ACC112 (cell line): ENCODE results near the gene CLASP1.

Source experiments
- H2AFZ ChIP-seq: fragments of 200-600 bp; sonication (generic); one replicate; pipeline ENCODE4 v1.6.0; 2017; ENCODE audit warnings: antibody characterized with exemption, low read length; ENCODE audit not compliant: unreplicated experiment
- H3K27ac ChIP-seq: fragments of 200-600 bp; sonication (generic); 2 replicates; pipeline ENCODE4 v1.5.1; 2014; ENCODE audit warnings: low read depth, mild to moderate bottlenecking, antibody characterized with exemption, low read length, moderate library complexity
- H3K27me3 ChIP-seq: fragments of 200-600 bp; sonication (generic); 2 replicates; pipeline ENCODE4 v1.6.1; 2014; ENCODE audit warnings: mild to moderate bottlenecking, antibody characterized with exemption, low read length, moderate library complexity, mixed read lengths; ENCODE audit not compliant: insufficient read depth
- H3K36me3 ChIP-seq: fragments of 200-600 bp; sonication (generic); 2 replicates; pipeline ENCODE4 v1.6.1; 2016; ENCODE audit warnings: mild to moderate bottlenecking, antibody characterized with exemption, low read length, moderate library complexity, mixed read lengths; ENCODE audit not compliant: insufficient read depth
- H3K4me1 ChIP-seq: fragments of 200-600 bp; sonication (generic); one replicate; pipeline ENCODE4 v1.6.1; 2016; ENCODE audit warnings: low read length, mixed read lengths; ENCODE audit not compliant: insufficient read depth, unreplicated experiment, control insufficient read depth
- H3K4me3 ChIP-seq: fragments of 200-600 bp; sonication (generic); 2 replicates; pipeline ENCODE4 v1.5.1; 2014; ENCODE audit warnings: mild to moderate bottlenecking, low read depth, low read length
- H3K79me2 ChIP-seq: fragments of 200-600 bp; sonication (generic); one replicate; pipeline ENCODE4 v1.6.0; 2016; ENCODE audit warnings: low read length; ENCODE audit not compliant: control insufficient read depth, unreplicated experiment, insufficient read depth

The CLASP1 gene

DNA sequence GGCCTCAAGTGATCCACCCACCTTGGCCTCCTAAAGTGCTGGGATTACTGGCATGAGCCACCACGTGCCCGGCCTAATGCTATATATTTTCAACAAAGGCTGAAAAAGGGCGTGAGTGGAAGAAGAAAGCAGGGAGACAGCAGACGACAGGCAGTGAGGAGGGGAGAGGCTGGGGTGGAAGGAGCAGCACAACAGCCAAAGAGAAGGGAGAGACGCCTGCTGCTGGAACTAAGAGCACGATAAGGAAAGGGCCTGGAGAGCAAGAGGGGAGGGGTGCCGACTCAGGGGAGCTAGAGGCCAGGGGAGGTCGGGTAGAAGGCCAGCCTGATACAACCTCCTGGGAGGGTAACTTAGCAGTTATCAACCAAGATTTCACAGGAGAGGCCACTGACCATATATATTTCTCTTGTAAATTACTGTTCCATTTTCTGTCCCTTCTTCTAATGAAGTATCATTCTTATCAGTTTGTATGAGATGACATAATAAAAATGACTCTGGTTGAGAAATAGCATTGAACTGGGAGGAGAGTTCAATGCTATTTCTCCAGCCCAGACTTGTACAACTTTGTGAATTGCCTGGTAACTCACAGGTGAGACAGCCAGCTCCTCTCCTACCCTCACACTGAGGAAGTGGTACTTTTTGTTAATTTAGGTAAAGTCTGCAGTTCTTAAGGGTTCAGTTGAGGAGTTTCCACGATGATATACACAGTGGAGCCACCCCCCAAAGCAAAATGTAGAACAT lies 124.4 kb downstream of the CLASP1 start:
- Histone ChIP-seq H3K27ac (no peak overlapping the region), H3K4me1 (peaks cover 19% of the 10 kb centered on the region), H3K27me3 (no peaks in the 10 kb centered on the region), H3K4me3 (no peak overlapping the region), H3K36me3 (peaks cover 10% of the 10 kb centered on the region; the same call in 1 of the 2 replicates), H2AFZ (no peak overlapping the region), H3K79me2 (peaks cover 32% of the 10 kb centered on the region)

DNA sequence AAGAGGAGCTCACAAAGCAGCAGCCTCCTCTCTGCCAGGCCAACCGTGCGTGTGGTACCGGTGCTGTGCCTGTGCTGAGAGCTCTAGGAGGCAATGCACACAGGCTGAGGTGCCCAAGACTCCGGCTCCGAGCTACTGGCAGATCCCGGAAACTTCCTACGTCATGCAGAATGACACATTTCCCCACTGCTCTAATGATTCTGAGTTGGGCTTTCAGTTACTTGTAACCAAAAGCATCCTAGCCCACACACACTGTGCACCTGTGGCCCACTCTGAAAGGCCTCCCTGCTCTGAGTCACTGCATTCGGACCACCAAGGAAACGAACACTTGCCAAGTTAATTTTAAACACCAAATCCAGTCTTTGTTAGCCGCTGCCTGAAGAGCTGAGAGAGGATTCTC lies 127.9 kb downstream of the CLASP1 start:
- Histone ChIP-seq H2AFZ (no peak overlapping the region), H3K27me3 (no peaks in the 10 kb centered on the region), H3K36me3 (0 out of 2 replicates have a peak, but pooled peaks cover 8% of the 10 kb centered on the region), H3K27ac (no peak overlapping the region), H3K79me2 (no peaks in the 10 kb centered on the region), H3K4me1 (no peaks in the 10 kb centered on the region), H3K4me3 (no peak overlapping the region)

DNA sequence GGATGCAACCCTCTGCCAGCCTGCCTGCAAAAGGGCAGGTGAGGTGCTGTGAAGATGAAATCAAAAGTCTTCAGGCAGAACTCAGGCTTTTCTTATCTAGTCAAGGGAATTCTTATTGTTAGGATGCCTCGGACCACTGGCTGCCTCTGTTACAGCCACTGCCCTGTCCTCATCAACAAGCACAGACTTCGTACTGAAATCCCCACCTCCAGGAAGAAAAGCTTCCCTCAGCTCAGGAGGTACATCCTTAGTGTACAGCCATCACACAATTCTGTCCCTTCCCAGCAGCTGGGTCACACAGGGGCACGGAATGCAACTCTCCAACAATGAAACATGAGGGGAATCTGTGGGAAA lies 128.6 kb downstream of the CLASP1 start:
- Histone ChIP-seq H2AFZ (no peak overlapping the region), H3K36me3 (peaks cover 11% of the 10 kb centered on the region; the same call in 1 of the 2 replicates), H3K27ac (no peak overlapping the region), H3K4me1 (no peaks in the 10 kb centered on the region), H3K79me2 (no peaks in the 10 kb centered on the region), H3K27me3 (no peaks in the 10 kb centered on the region), H3K4me3 (no peak overlapping the region)

DNA sequence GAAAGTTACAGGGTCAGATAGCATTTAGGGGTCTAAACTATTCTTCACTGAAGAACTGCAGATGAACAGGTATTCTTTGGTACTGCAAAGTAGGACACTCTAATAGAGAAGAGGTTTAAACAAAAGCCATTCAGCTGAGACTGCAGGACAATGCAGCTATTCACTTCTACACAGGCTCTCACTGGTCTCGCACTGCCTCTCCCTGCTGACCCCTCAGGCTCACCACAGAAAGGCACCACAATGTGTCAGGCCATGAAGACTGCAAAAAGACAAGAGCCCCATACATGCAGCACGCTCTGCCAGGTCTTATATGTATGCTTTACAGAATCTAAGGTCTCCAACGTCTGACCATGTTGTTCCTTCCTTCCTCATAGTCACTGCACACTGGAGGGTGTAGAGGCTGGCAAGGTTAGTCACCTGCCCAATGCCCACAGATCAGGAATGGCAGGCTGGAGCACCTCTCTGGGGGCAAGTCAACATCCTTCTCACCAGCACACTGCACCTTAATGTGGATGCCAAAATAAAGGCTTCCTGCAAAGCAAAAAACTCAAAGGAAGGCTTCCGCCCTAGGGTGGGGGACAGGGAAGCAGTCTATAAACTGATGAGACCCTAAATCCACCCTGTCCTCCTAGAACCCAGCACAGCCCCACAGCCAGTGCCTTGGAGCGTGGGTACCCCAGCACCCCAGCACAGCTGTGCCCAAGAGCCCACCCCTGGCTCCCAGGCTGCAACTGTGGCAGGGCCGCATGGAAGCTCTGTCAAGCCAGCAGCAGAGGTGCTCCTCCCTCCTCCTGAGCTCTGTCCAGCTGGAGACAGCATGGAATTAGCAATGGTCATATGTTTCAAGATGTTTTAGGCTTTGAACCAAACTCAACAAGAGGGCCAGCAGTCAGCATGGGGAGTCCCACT lies 129.3 kb downstream of the CLASP1 start:
- no peak overlapping the region for H2AFZ ChIP-seq
- H3K27me3 ChIP-seq, result no peaks in the 10 kb centered on the region
- H3K4me1 ChIP-seq, result no peaks in the 10 kb centered on the region
- no peaks in the 10 kb centered on the region for H3K79me2 ChIP-seq
- H3K4me3 ChIP-seq, result no peak overlapping the region
- no peak overlapping the region for H3K27ac ChIP-seq
- peaks cover 14% of the 10 kb centered on the region for H3K36me3 ChIP-seq

GRCh38 chr2:121519153-121519552 lies 130.1 kb downstream of the CLASP1 start:
- H3K27me3 ChIP-seq, result no peaks in the 10 kb centered on the region
- no peak overlapping the region for H3K4me3 ChIP-seq
- H3K36me3 ChIP-seq, result peaks cover 17% of the 10 kb centered on the region
- no peaks in the 10 kb centered on the region for H3K4me1 ChIP-seq
- no peak overlapping the region for H2AFZ ChIP-seq
- no peaks in the 10 kb centered on the region for H3K79me2 ChIP-seq
- no peak overlapping the region for H3K27ac ChIP-seq

- Histone ChIP-seq H2AFZ (no peak overlapping the region), H3K27ac (no peak overlapping the region), H3K4me1 (no peaks in the 10 kb centered on the region), H3K36me3 (peaks cover 22% of the 10 kb centered on the region), H3K79me2 (no peaks in the 10 kb centered on the region), H3K27me3 (no peaks in the 10 kb centered on the region), H3K4me3 (no peak overlapping the region)
These were observed 135.5 kb downstream of the CLASP1 start for GRCh38 chr2:121513597-121514333.

- H3K4me1 ChIP-seq, result peaks cover 9% of the 10 kb centered on the region
- no peak overlapping the region for H2AFZ ChIP-seq
- H3K79me2 ChIP-seq, result peaks cover 14% of the 10 kb centered on the region
- H3K27me3 ChIP-seq, result no peaks in the 10 kb centered on the region
- H3K36me3 ChIP-seq, result peaks cover 17% of the 10 kb centered on the region
- no peak overlapping the region for H3K27ac ChIP-seq
- H3K4me3 ChIP-seq, result no peak overlapping the region
These were observed 138.4 kb downstream of the CLASP1 start for GRCh38 chr2:121510857-121511256.

- Histone ChIP-seq H3K36me3 (peaks cover 6% of the 10 kb centered on the region), H3K4me3 (no peak overlapping the region), H3K79me2 (peaks cover 25% of the 10 kb centered on the region), H3K4me1 (peaks cover 47% of the 10 kb centered on the region), H3K27me3 (no peaks in the 10 kb centered on the region), H2AFZ (no peak overlapping the region), H3K27ac (peak overlapping the region; percentile 98; the same call in 1 of the 2 replicates)
These were observed 142.6 kb downstream of the CLASP1 start for GRCh38 chr2:121506621-121507020.

DNA sequence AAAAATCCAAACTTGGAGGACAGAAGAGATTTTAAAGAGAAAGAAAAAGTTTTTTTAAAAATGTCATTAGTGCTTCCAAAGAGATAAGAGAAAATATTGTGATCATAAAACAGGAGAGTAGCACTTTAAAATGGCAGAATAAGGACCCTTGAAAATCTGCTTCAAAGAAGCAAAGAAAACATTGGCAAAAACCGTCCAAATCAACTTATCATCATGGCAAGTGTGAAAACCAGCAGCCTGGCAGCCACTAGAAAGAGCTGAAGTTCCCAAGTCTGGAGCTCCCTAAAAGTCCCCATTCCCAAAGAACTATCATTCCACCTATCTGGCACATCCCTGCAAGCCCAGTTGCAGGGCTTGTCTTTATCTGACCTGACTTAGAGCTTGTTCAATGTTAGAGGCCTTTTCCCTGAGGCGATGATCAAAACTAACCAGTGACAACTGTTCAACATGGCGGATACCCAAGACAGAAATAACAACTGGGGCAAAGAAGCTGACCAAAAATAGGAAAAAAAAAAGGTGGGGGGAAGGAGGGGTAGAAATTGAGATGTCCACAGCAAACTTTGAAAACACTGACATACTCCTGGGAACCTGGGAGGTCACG lies 143.2 kb downstream of the CLASP1 start:
- Histone ChIP-seq H3K36me3 (peaks cover 6% of the 10 kb centered on the region), H3K4me3 (no peak overlapping the region), H2AFZ (no peak overlapping the region), H3K27me3 (no peaks in the 10 kb centered on the region), H3K4me1 (peaks cover 52% of the 10 kb centered on the region), H3K27ac (peak overlapping the region; percentile 98), H3K79me2 (peaks cover 25% of the 10 kb centered on the region)

DNA sequence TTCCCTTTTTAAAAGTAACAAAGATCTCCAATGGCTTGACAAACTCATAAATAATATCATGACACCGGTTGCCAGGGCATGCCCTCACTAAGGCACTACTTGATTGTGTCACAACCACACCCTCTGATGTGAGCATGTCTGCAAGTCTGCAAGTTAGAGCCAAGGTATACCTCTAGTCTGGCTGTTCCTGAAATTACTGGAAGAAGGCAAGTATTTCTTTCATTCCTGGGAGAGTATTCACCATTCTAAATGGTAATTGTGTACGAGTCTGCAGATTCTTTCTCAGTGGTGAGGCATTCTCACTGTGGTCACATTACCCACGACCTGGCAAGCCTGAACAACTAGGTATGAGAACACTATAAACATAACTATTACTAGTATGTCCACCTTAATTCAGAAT lies 144.3 kb downstream of the CLASP1 start:
- H3K4me1 ChIP-seq, result peaks cover 61% of the 10 kb centered on the region
- peak overlapping the region; percentile 44 for H3K4me3 ChIP-seq
- H3K27ac ChIP-seq, result peak overlapping the region; percentile 98
- peaks cover 7% of the 10 kb centered on the region for H3K36me3 ChIP-seq
- peaks cover 25% of the 10 kb centered on the region for H3K79me2 ChIP-seq
- H3K27me3 ChIP-seq, result no peaks in the 10 kb centered on the region
- H2AFZ ChIP-seq, result no peak overlapping the region
